MM.1S (cell line): Measurements from ENCODE around the gene HSD3B1.

Experiments
- DNase-seq: peaks from one replicate; pipeline ENCODE4 v3.0.0-alpha.2; 2015
- H2AFZ ChIP-seq: fragments of 300-600 bp; sonication (generic); 2 replicates; pipeline ENCODE4 v1.6.0; 2016; ENCODE audit warnings: antibody characterized with exemption, low read length
- H3F3A ChIP-seq: fragments of 300-600 bp; sonication (generic); 2 replicates; pipeline ENCODE4 v1.6.1; 2016; ENCODE audit warnings: mild to moderate bottlenecking, antibody characterized with exemption, low read length, moderate library complexity, mixed read lengths; ENCODE audit not compliant: insufficient read depth
- H3K27ac ChIP-seq: fragments of 300-600 bp; sonication (generic); 2 replicates; pipeline ENCODE4 v1.5.1; 2016; ENCODE audit warnings: mild to moderate bottlenecking, low read length
- H3K27me3 ChIP-seq: fragments of 300-600 bp; sonication (generic); replicated peaks from 2 replicates; pipeline ENCODE4 v1.6.0; 2016; ENCODE audit warnings: low read length; ENCODE audit not compliant: insufficient read depth
- H3K36me3 ChIP-seq: fragments of 300-600 bp; sonication (generic); replicated peaks from 2 replicates; pipeline ENCODE4 v1.6.1; 2016; ENCODE audit warnings: mild to moderate bottlenecking, low read length, mixed read lengths; ENCODE audit not compliant: insufficient read depth
- H3K4me1 ChIP-seq: fragments of 300-600 bp; sonication (generic); 2 replicates; pipeline ENCODE4 v1.6.1; 2016; ENCODE audit warnings: low read length, mixed read lengths
- H3K4me2 ChIP-seq: fragments of 300-600 bp; sonication (generic); 2 replicates; pipeline ENCODE4 v1.6.0; 2016; ENCODE audit warnings: low read depth, low read length
- H3K4me3 ChIP-seq: fragments of 300-600 bp; sonication (generic); 2 replicates; pipeline ENCODE4 v1.5.1; 2016; ENCODE audit warnings: low read length, mixed read lengths
- H3K79me2 ChIP-seq: fragments of 300-600 bp; sonication (generic); 2 replicates; pipeline ENCODE4 v1.6.1; 2016; ENCODE audit warnings: mixed run types, low read length, mixed read lengths
- H3K9ac ChIP-seq: fragments of 300-600 bp; sonication (generic); 2 replicates; pipeline ENCODE4 v1.6.1; 2016; ENCODE audit warnings: low read length, mixed read lengths
- H3K9me2 ChIP-seq: fragments of 300-600 bp; sonication (generic); replicated peaks from 2 replicates; pipeline ENCODE4 v1.6.1; 2016; ENCODE audit warnings: mild to moderate bottlenecking, low read length, mixed read lengths; ENCODE audit not compliant: insufficient read depth
- H3K9me3 ChIP-seq: fragments of 300-600 bp; sonication (generic); replicated peaks from 2 replicates; pipeline ENCODE4 v1.6.1; 2016; ENCODE audit warnings: mild to moderate bottlenecking, low read length, mixed read lengths; ENCODE audit not compliant: insufficient read depth
- H4K20me1 ChIP-seq: fragments of 300-600 bp; sonication (generic); 2 replicates; pipeline ENCODE4 v1.6.1; 2016; ENCODE audit warnings: mild to moderate bottlenecking, low read length, moderate library complexity, mixed read lengths; ENCODE audit not compliant: insufficient read depth
- CTCF ChIP-seq: fragments of 300-600 bp; sonication (generic); IDR thresholded peaks from 2 replicates; pipeline ENCODE4 v1.5.1; 2016; ENCODE audit warnings: antibody characterized with exemption, low read length, mixed read lengths
- EZH2 ChIP-seq: fragments of 300-600 bp; sonication (generic); optimal IDR thresholded peaks from 2 replicates; pipeline ENCODE3; 2017; ENCODE audit warnings: low read depth, mild to moderate bottlenecking, antibody characterized with exemption, low read length, mixed read lengths
- EZH2phosphoT487 ChIP-seq: fragments of 300-600 bp; sonication (generic); IDR thresholded peaks from 2 replicates; pipeline ENCODE4 v1.6.1; 2018; ENCODE audit warnings: antibody characterized with exemption, low read length

The HSD3B1 gene

GRCh38 chr1:119466445-119466844, 40.6 kb upstream of the HSD3B1 start:
- no peaks in the 10 kb centered on the region for H3K79me2 ChIP-seq
- no peak overlapping the region for H2AFZ ChIP-seq
- no peaks in the 10 kb centered on the region for H4K20me1 ChIP-seq
- H3K27me3 ChIP-seq: no peaks in the 10 kb centered on the region
- DNase-seq: no peak
- H3K27ac ChIP-seq: no peak overlapping the region
- TF ChIP-seq CTCF (no peak), EZH2phosphoT487 (no peak), EZH2 (no peak)
- H3K4me2 ChIP-seq: no peak overlapping the region
- H3K4me1 ChIP-seq: no peaks in the 10 kb centered on the region
- H3K9me3 ChIP-seq: no peaks in the 10 kb centered on the region
- no peaks in the 10 kb centered on the region for H3K36me3 ChIP-seq
- no peak overlapping the region for H3K9ac ChIP-seq
- H3K4me3 ChIP-seq: no peak overlapping the region
- H3K9me2 ChIP-seq: no peaks in the 10 kb centered on the region
- H3F3A ChIP-seq: no peaks in the 10 kb centered on the region

GRCh38 chr1:119467219-119467618, 39.8 kb upstream of the HSD3B1 start:
- H3K9ac ChIP-seq: no peak overlapping the region
- no peak for DNase-seq
- H3K9me2 ChIP-seq: no peaks in the 10 kb centered on the region
- no peaks in the 10 kb centered on the region for H3F3A ChIP-seq
- H3K4me3 ChIP-seq: no peak overlapping the region
- no peak overlapping the region for H2AFZ ChIP-seq
- H4K20me1 ChIP-seq: no peaks in the 10 kb centered on the region
- H3K4me1 ChIP-seq: no peaks in the 10 kb centered on the region
- no peaks in the 10 kb centered on the region for H3K36me3 ChIP-seq
- no peaks in the 10 kb centered on the region for H3K9me3 ChIP-seq
- H3K27ac ChIP-seq: no peak overlapping the region
- no peaks in the 10 kb centered on the region for H3K27me3 ChIP-seq
- no peaks in the 10 kb centered on the region for H3K79me2 ChIP-seq
- no peak overlapping the region for H3K4me2 ChIP-seq
- TF ChIP-seq EZH2 (no peak), CTCF (no peak), EZH2phosphoT487 (no peak)

GRCh38 chr1:119467857-119468668, 38.9 kb upstream of the HSD3B1 start:
- H2AFZ ChIP-seq: no peak overlapping the region
- H3K4me3 ChIP-seq: no peak overlapping the region
- no peak for DNase-seq
- no peak overlapping the region for H3K27ac ChIP-seq
- H3K9ac ChIP-seq: no peak overlapping the region
- H3K27me3 ChIP-seq: no peaks in the 10 kb centered on the region
- H3F3A ChIP-seq: no peaks in the 10 kb centered on the region
- H3K9me3 ChIP-seq: no peaks in the 10 kb centered on the region
- no peaks in the 10 kb centered on the region for H3K4me1 ChIP-seq
- no peaks in the 10 kb centered on the region for H3K9me2 ChIP-seq
- no peaks in the 10 kb centered on the region for H4K20me1 ChIP-seq
- H3K4me2 ChIP-seq: no peak overlapping the region
- H3K36me3 ChIP-seq: no peaks in the 10 kb centered on the region
- no peak for TF ChIP-seq EZH2
- no peak for TF ChIP-seq CTCF
- no peak for TF ChIP-seq EZH2phosphoT487
- H3K79me2 ChIP-seq: no peaks in the 10 kb centered on the region
